ENCODE measurements around the gene GALNT18.

DNA sequence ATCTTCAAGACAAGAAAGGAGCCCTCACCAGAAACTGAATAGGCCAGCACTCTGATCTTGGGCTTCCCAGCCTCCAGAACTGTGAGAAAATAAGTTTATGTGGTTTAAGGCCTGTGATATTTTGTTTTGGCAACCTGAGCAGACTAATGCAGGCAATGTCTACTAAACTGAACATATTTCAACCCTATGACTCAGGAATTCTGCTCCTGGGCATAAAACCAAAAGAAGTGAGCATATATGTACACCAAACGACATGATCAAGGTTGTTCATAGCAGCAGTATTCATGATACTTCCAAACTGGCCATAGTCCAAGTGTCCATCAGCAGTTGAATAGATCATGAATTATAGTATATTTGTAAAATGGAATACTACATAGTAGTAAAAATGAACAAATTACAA is 297.7 kb downstream of the GALNT18 start:
- no peak for TF ChIP-seq EGR1 (IDR thresholded peaks at IDR 0.05; ENCODE audit: low read depth in 2 of 2)
- TF ChIP-seq JUND (IDR thresholded peaks at IDR 0.05): no peak
- TF ChIP-seq, protein P1, sequence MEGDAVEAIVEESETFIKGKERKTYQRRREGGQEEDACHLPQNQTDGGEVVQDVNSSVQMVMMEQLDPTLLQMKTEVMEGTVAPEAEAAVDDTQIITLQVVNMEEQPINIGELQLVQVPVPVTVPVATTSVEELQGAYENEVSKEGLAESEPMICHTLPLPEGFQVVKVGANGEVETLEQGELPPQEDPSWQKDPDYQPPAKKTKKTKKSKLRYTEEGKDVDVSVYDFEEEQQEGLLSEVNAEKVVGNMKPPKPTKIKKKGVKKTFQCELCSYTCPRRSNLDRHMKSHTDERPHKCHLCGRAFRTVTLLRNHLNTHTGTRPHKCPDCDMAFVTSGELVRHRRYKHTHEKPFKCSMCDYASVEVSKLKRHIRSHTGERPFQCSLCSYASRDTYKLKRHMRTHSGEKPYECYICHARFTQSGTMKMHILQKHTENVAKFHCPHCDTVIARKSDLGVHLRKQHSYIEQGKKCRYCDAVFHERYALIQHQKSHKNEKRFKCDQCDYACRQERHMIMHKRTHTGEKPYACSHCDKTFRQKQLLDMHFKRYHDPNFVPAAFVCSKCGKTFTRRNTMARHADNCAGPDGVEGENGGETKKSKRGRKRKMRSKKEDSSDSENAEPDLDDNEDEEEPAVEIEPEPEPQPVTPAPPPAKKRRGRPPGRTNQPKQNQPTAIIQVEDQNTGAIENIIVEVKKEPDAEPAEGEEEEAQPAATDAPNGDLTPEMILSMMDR (IDR thresholded peaks at IDR 0.05; ENCODE audit: low read depth, low read length, missing input control): no peak
- TF ChIP-seq RAD21 (IDR thresholded peaks at IDR 0.05): no peak
- TF ChIP-seq RXRA (IDR thresholded peaks at IDR 0.05): no peak
- no peak for TF ChIP-seq YY1 (IDR thresholded peaks at IDR 0.05)
- no peak for TF ChIP-seq TAF1 (conservative IDR thresholded peaks at IDR 0.05)
- TF ChIP-seq GABPA (IDR thresholded peaks at IDR 0.05 in 1 of 2, conservative IDR thresholded peaks at IDR 0.05 in 1 of 2): no peak
- no peak for TF ChIP-seq HNF4G (IDR thresholded peaks at IDR 0.05)
- no peak for TF ChIP-seq SP1 (IDR thresholded peaks at IDR 0.05)
- TF ChIP-seq, protein P2, sequence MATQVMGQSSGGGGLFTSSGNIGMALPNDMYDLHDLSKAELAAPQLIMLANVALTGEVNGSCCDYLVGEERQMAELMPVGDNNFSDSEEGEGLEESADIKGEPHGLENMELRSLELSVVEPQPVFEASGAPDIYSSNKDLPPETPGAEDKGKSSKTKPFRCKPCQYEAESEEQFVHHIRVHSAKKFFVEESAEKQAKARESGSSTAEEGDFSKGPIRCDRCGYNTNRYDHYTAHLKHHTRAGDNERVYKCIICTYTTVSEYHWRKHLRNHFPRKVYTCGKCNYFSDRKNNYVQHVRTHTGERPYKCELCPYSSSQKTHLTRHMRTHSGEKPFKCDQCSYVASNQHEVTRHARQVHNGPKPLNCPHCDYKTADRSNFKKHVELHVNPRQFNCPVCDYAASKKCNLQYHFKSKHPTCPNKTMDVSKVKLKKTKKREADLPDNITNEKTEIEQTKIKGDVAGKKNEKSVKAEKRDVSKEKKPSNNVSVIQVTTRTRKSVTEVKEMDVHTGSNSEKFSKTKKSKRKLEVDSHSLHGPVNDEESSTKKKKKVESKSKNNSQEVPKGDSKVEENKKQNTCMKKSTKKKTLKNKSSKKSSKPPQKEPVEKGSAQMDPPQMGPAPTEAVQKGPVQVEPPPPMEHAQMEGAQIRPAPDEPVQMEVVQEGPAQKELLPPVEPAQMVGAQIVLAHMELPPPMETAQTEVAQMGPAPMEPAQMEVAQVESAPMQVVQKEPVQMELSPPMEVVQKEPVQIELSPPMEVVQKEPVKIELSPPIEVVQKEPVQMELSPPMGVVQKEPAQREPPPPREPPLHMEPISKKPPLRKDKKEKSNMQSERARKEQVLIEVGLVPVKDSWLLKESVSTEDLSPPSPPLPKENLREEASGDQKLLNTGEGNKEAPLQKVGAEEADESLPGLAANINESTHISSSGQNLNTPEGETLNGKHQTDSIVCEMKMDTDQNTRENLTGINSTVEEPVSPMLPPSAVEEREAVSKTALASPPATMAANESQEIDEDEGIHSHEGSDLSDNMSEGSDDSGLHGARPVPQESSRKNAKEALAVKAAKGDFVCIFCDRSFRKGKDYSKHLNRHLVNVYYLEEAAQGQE (IDR thresholded peaks at IDR 0.05): no peak
- TF ChIP-seq FOXA1 (IDR thresholded peaks at IDR 0.05): no peak

Measured in liver (tissue), 3 donors.